ENCODE data around the gene PSMA2.
"Not testable (repeated sequence)": the region's sequence is repeated elsewhere in the genome, so short reads cannot be mapped to it uniquely, and the experiment has no call there.

The PSMA2 gene

GRCh38 chr7:42893346-42894240, 38.4 kb downstream of the PSMA2 start:
- no peak for DNase-seq

GRCh38 chr7:42886893-42887505, 45.0 kb downstream of the PSMA2 start:
- no peak for DNase-seq

GRCh38 chr7:42886129-42886528, 45.8 kb downstream of the PSMA2 start:
- DNase-seq: no peak

- DNase-seq: not testable (repeated sequence)
Measured at GRCh38 chr7:42885183-42885582, 46.8 kb downstream of the PSMA2 start.

GRCh38 chr7:42883950-42884349, 48.0 kb downstream of the PSMA2 start:
- DNase-seq: no peak

- no peak for DNase-seq
Measured at GRCh38 chr7:42880392-42880791, 51.6 kb downstream of the PSMA2 start.

GRCh38 chr7:42878303-42878702, 53.7 kb downstream of the PSMA2 start:
- no peak for DNase-seq

- DNase-seq: no peak
Measured at GRCh38 chr7:42877862-42878261, 54.1 kb downstream of the PSMA2 start.

- DNase-seq: peak; percentile 35
Measured at GRCh38 chr7:42876182-42877068, 55.5 kb downstream of the PSMA2 start.

GRCh38 chr7:42869131-42870020, 62.6 kb downstream of the PSMA2 start:
- DNase-seq: peak; percentile 18

GRCh38 chr7:42868480-42868879, 63.5 kb downstream of the PSMA2 start:
- DNase-seq: no peak
